Naive thymus-derived CD4-positive, alpha-beta T cell (primary cell): ENCODE results near the gene PLA2G7. TPM values are rescaled to one million over a fixed set of nuclear protein-coding genes. Genes with fewer than 3 reads are reported as not detected.

Experiments used
- ATAC-seq: fragments of 150-1000 bp; cut with Tn5 transposase; 2 replicates; pipeline ENCODE4 v1.10.0; 2021; ENCODE audit warnings: mild to moderate bottlenecking, moderate library complexity
- CTCF ChIA-PET: fragments of 350-600 bp; sonication (Branson Sonifier 250); formaldehyde crosslinking; loops from one replicate; lab custom pipeline; 2021; ENCODE audit warnings: antibody characterized with exemption; lab: Charles Lee
- POLR2A ChIA-PET: fragments of 350-600 bp; sonication (Branson Sonifier 250); formaldehyde crosslinking; loops from one replicate; lab custom pipeline; 2021; ENCODE audit warnings: antibody characterized with exemption, inconsistent platforms; lab: Charles Lee
- DNase-seq, 9 donors: peaks; one replicate each; pipeline versions ENCODE4 v3.0.0 to v3.0.0-alpha.2; 2020 to 2022; ENCODE audit warnings: mixed read lengths in 1 of 9
- H3K27ac ChIP-seq: one replicate; pipeline ENCODE4 v1.7.0; 2013; ENCODE audit warnings: mild to moderate bottlenecking, low read depth, low read length, moderate library complexity
- H3K27me3 ChIP-seq, 2 donors: one replicate each; pipeline ENCODE4 v1.7.0; 2013; ENCODE audit warnings: low read length in 2 of 2, mild to moderate bottlenecking in 2 of 2, moderate library complexity in 2 of 2; ENCODE audit not compliant: control insufficient read depth in 2 of 2, insufficient read depth in 2 of 2
- H3K36me3 ChIP-seq, 3 experiments: 1 replicate in 2 of 3; 2 replicates in 1 of 3; pipeline ENCODE4 v1.7.0; 2013; ENCODE audit warnings: low read length in 3 of 3, mild to moderate bottlenecking in 3 of 3, moderate library complexity in 1 of 3; ENCODE audit not compliant: insufficient read depth in 3 of 3, control insufficient read depth in 2 of 3
- H3K4me1 ChIP-seq, 2 donors: one replicate each; pipeline ENCODE4 v1.7.0; 2013; ENCODE audit warnings: low read length in 2 of 2, mild to moderate bottlenecking in 2 of 2, moderate library complexity in 1 of 2; ENCODE audit not compliant: control insufficient read depth in 2 of 2, insufficient read depth in 2 of 2
- H3K4me3 ChIP-seq: 2 replicates; pipeline ENCODE4 v1.7.0; 2013; ENCODE audit warnings: mild to moderate bottlenecking, low read length
- H3K9me3 ChIP-seq, 3 experiments: 1 replicate in 2 of 3; 2 replicates in 1 of 3; pipeline ENCODE4 v1.7.0; 2013; ENCODE audit warnings: low read length in 3 of 3; ENCODE audit not compliant: control insufficient read depth in 2 of 3
- H3K27ac Mint-ChIP-seq, 9 donors: one replicate each; pipeline ENCODE4 v1.8.0; 2020 to 2022; ENCODE audit warnings: mixed read lengths in 9 of 9, mild to moderate bottlenecking in 8 of 9, moderate library complexity in 5 of 9, inconsistent platforms in 2 of 9
- H3K27me3 Mint-ChIP-seq, 5 donors: one replicate each; pipeline ENCODE4 v1.8.0; 2021 to 2022; ENCODE audit warnings: mixed read lengths in 5 of 5, mild to moderate bottlenecking in 1 of 5
- H3K36me3 Mint-ChIP-seq, 5 donors: one replicate each; pipeline ENCODE4 v1.8.0; 2020 to 2022; ENCODE audit warnings: mixed read lengths in 5 of 5, mild to moderate bottlenecking in 3 of 5, inconsistent platforms in 1 of 5
- H3K4me1 Mint-ChIP-seq, 7 donors: one replicate each; pipeline ENCODE4 v1.8.0; 2020 to 2022; ENCODE audit warnings: mixed read lengths in 7 of 7, mild to moderate bottlenecking in 3 of 7, inconsistent platforms in 1 of 7
- H3K4me3 Mint-ChIP-seq, 10 donors: one replicate each; pipeline ENCODE4 v1.8.0; 2020 to 2022; ENCODE audit warnings: mild to moderate bottlenecking in 10 of 10, mixed read lengths in 10 of 10, moderate library complexity in 6 of 10, inconsistent platforms in 2 of 10
- H3K9me3 Mint-ChIP-seq, 11 donors: one replicate each; pipeline ENCODE4 v1.8.0; 2020 to 2022; ENCODE audit warnings: mixed read lengths in 11 of 11, mild to moderate bottlenecking in 4 of 11, inconsistent platforms in 1 of 11, moderate library complexity in 1 of 11
- intact Hi-C, 2 donors: fragments of 100-400 bp; cut with micrococcal nuclease; formaldehyde crosslinking; loops; one replicate each; pipeline ENCODE4 v1.15.1; 2023
- polyA plus RNA-seq, 2 donors: library from polyadenylated mRNA; unstranded; fragments of 300-500 nt; fragmentation: Illumina TruSeq; gene quantifications; one replicate each; pipeline ENCODE4 v1.2.3, GENCODE V29; 2021
- total RNA-seq, 6 experiments: library from RNA in 5 of 6; stranded (reverse) in 5 of 6; gene quantifications; 1 replicate in 5 of 6; 2 replicates in 1 of 6; pipeline ENCODE4 v1.2.3 and lab custom pipeline; 2021 to 2026

Gene PLA2G7
- total and polyA plus RNA-seq, 7 experiments from 2014 or later = 0.88 to 8.9 (median 6.2) TPM; not detected in 3

DNA sequence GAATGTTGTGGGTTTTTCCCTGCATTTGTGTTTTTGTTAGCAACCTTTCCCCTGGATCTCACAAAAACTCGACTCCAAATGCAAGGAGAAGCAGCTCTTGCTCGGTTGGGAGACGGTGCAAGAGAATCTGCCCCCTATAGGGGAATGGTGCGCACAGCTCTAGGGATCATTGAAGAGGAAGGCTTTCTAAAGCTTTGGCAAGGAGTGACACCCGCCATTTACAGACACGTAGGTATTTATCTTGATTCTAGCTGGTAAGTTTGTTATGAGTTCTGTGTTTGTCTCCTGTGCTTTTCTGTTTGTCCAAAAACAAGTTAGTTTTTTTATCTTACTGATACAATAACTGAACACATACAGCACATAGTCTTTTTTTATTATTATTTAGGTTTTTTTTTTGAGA lies 79.4 kb downstream of the PLA2G7 start:
- ATAC-seq (no peak), DNase-seq (no peak)
- Histone ChIP-seq H3K27ac (no peak overlapping the region), H3K27me3 (peaks cover 0 to 15% of the 10 kb centered on the region in 2 donors), H3K36me3 (no peaks in the 10 kb centered on the region), H3K4me1 (peaks cover 4 to 9% of the 10 kb centered on the region in 2 donors), H3K9me3 (no peaks in the 10 kb centered on the region), H3K4me3 (no peak overlapping the region)
- Mint-ChIP-seq H3K9me3 (peaks cover 0 to 3% (median 0%) of the 10 kb centered on the region in 11 donors), H3K4me3 (no peak overlapping the region), H3K27me3 (peaks cover 37 to 55% (median 49%) of the 10 kb centered on the region in 5 donors), H3K4me1 (peaks cover 11 to 17% (median 14%) of the 10 kb centered on the region in 7 donors), H3K27ac (no peak overlapping the region), H3K36me3 (no peaks in the 10 kb centered on the region)
- intact Hi-C loops = no loop called here
- POLR2A ChIA-PET = no interaction called here
- CTCF ChIA-PET = interaction anchor here (0.6 kb wide), 1 partner anchor 206 kb away, joined by 5 read pairs; no protein-coding TSS in a partner anchor

Other genes with a start within 250 kb of the PLA2G7 start
- 1 to 10 TPM in 1 of 5 experiments, not detected in 4; 1.0 TPM for gene RCAN2, start 243.9 kb downstream of the PLA2G7 start, total RNA-seq
- gene RCAN2, start 243.9 kb downstream of the PLA2G7 start, polyA plus RNA-seq = not detected
- not detected for gene CYP39A1, start 82.6 kb downstream of the PLA2G7 start, total RNA-seq
- gene CYP39A1, start 82.6 kb downstream of the PLA2G7 start, polyA plus RNA-seq = not detected
- gene SLC25A27, start 82.4 kb downstream of the PLA2G7 start, total RNA-seq = 1 to 10 TPM in 3 of 5 experiments, under 1 TPM in 1, not detected in 1; 0.50 to 5.7 (median 2.6) TPM
- under 1 TPM in 1 of 2 donors, not detected in 1; 0.48 TPM for gene SLC25A27, start 82.4 kb downstream of the PLA2G7 start, polyA plus RNA-seq
- under 1 TPM in 2 of 5 experiments, not detected in 3; 0.03 to 0.11 TPM for gene TDRD6, start 47.5 kb downstream of the PLA2G7 start, total RNA-seq
- not detected for gene TDRD6, start 47.5 kb downstream of the PLA2G7 start, polyA plus RNA-seq
- not detected for gene ANKRD66, start 11.6 kb upstream of the PLA2G7 start, total RNA-seq
- not detected for gene ANKRD66, start 11.6 kb upstream of the PLA2G7 start, polyA plus RNA-seq
- not detected for gene MEP1A, start 58.0 kb upstream of the PLA2G7 start, total RNA-seq
- not detected for gene MEP1A, start 58.0 kb upstream of the PLA2G7 start, polyA plus RNA-seq
- not detected for gene ADGRF5, start 186.6 kb upstream of the PLA2G7 start, total RNA-seq
- not detected for gene ADGRF5, start 186.6 kb upstream of the PLA2G7 start, polyA plus RNA-seq